Neural cell (in vitro differentiated cells): ENCODE results near the gene GRAMD1C.

Experiments used
- EP300 ChIP-seq: fragments of 450-650 bp; conservative IDR thresholded peaks from 2 replicates; pipeline ENCODE4 v1.6.1; 2014; ENCODE audit warnings: antibody characterized with exemption, mild to moderate bottlenecking, moderate library complexity; ENCODE audit not compliant: poor library complexity, severe bottlenecking
- MXI1 ChIP-seq: fragments of 450-650 bp; conservative IDR thresholded peaks from 2 replicates; pipeline ENCODE4 v1.6.1; 2014; ENCODE audit warnings: antibody characterized with exemption, mild to moderate bottlenecking; ENCODE audit not compliant: poor library complexity, severe bottlenecking
- POLR2AphosphoS5 ChIP-seq: IDR thresholded peaks from 2 replicates; pipeline ENCODE4 v1.6.1; 2012
- TF ChIP-seq, protein P1 (sequence below): fragments of 450-650 bp; IDR thresholded peaks from 2 replicates; pipeline ENCODE4 v1.5.1; 2014; ENCODE audit warnings: antibody characterized with exemption, mild to moderate bottlenecking, moderate library complexity; ENCODE audit not compliant: poor library complexity, severe bottlenecking

- TF ChIP-seq, protein P1, sequence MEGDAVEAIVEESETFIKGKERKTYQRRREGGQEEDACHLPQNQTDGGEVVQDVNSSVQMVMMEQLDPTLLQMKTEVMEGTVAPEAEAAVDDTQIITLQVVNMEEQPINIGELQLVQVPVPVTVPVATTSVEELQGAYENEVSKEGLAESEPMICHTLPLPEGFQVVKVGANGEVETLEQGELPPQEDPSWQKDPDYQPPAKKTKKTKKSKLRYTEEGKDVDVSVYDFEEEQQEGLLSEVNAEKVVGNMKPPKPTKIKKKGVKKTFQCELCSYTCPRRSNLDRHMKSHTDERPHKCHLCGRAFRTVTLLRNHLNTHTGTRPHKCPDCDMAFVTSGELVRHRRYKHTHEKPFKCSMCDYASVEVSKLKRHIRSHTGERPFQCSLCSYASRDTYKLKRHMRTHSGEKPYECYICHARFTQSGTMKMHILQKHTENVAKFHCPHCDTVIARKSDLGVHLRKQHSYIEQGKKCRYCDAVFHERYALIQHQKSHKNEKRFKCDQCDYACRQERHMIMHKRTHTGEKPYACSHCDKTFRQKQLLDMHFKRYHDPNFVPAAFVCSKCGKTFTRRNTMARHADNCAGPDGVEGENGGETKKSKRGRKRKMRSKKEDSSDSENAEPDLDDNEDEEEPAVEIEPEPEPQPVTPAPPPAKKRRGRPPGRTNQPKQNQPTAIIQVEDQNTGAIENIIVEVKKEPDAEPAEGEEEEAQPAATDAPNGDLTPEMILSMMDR: no peak
- no peak for TF ChIP-seq MXI1
- no peak for TF ChIP-seq POLR2AphosphoS5
- no peak for TF ChIP-seq EP300
These were observed 72.4 kb downstream of the GRAMD1C start for GRCh38 chr3:113910966-113911365.
